ELF-1 (cell line): ENCODE measurements around the gene HDDC2.

Experiments used
- DNase-seq: peaks from one replicate; pipeline ENCODE4 v3.0.0-alpha.2; 2016; ENCODE audit warnings: low read depth, low spot score

The HDDC2 gene

GRCh38 chr6:125236536-125237327 is 65.0 kb downstream of the HDDC2 start:
- no peak for DNase-seq

GRCh38 chr6:125233202-125233601 is 68.6 kb downstream of the HDDC2 start:
- DNase-seq = no peak

GRCh38 chr6:125232466-125232865 is 69.3 kb downstream of the HDDC2 start:
- no peak for DNase-seq

- no peak for DNase-seq
Measured at GRCh38 chr6:125231574-125232343, 70.0 kb downstream of the HDDC2 start.

GRCh38 chr6:125231133-125231532 is 70.6 kb downstream of the HDDC2 start:
- no peak for DNase-seq

GRCh38 chr6:125230674-125231073 is 71.1 kb downstream of the HDDC2 start:
- DNase-seq = no peak

GRCh38 chr6:125228981-125229479 is 72.7 kb downstream of the HDDC2 start:
- no peak for DNase-seq

- DNase-seq = no peak
Measured at GRCh38 chr6:125227244-125227643, 74.5 kb downstream of the HDDC2 start.
